NCI-H748 (cell line): ENCODE measurements around the gene PRRC2B.
A peak's percentile ranks its signal among the peaks of the same experiment; 100 is the strongest.
"Not testable (repeated sequence)": the region's sequence is repeated elsewhere in the genome, so short reads cannot be mapped to it uniquely, and the experiment has no call there.

Experiments used
- DNase-seq: peaks from one replicate; lab custom pipeline; 2025; ENCODE audit not compliant: unreplicated experiment; lab: John Stamatoyannopoulos, UW

PRRC2B gene

DNA sequence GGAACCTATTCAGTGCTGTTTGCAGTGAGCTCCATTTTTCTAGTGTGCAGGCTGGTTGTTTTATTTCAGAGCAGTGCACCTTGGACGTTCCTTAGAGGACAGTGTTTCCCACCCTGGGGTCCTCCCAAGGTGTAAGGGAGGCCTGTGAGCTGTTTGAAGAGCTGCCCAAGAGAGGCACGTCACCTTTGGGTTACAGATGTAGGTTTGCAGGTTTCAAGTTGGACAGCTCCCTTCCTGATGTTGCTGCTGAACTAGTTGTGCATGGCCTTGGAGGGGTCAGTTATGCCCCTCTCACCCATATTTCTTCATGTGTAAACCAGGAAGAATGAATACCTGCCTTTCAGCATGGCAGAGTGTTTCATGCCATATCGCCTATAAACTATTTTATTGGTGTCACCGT, 74.1 kb downstream of the PRRC2B start:
- no peak for DNase-seq

GRCh38 chr9:131469356-131469755, 75.5 kb downstream of the PRRC2B start:
- no peak for DNase-seq

- no peak for DNase-seq
Measured at GRCh38 chr9:131469951-131470350, 76.1 kb downstream of the PRRC2B start.

DNA sequence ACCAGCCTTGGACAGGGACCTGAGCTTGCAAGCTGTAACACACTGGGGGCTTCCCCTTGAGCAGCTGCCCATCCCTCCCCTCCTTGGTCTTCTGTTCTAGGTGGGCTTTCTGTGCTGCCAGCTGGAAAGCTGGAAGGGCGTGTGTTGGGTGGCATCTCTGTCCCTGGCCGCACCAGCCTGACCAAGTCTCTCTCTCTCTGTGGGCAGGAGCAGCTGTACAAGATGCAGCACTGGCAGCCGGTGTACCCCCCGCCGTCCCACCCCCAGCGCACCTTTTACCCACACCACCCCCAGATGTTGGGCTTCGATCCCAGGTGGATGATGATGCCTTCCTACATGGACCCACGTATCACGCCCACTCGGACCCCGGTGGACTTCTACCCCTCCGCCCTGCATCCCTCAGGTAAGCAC, 76.7 kb downstream of the PRRC2B start:
- no peak for DNase-seq

- not testable (repeated sequence) for DNase-seq
Measured at GRCh38 chr9:131472085-131472484, 78.2 kb downstream of the PRRC2B start.

- DNase-seq = no peak
Measured at GRCh38 chr9:131473198-131473885, 79.5 kb downstream of the PRRC2B start.

- no peak for DNase-seq
Measured at GRCh38 chr9:131473891-131474290, 80.0 kb downstream of the PRRC2B start.

DNA sequence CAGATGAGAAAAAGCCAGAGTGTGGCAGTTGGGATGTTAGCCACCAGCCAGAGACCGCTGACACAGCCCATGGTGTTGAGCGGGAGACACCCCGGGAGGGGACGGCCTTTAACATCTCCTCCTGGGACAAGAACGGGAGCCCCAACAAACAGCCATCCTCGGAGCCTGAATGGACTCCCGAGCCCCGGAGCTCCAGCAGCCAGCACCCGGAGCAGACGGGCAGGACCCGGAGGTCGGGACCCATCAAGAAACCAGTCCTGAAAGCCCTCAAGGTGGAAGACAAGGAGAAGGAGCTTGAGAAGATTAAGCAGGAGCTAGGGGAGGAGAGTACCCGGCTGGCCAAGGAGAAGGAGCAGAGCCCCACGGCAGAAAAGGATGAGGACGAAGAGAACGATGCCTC, 80.8 kb downstream of the PRRC2B start:
- no peak for DNase-seq

DNA sequence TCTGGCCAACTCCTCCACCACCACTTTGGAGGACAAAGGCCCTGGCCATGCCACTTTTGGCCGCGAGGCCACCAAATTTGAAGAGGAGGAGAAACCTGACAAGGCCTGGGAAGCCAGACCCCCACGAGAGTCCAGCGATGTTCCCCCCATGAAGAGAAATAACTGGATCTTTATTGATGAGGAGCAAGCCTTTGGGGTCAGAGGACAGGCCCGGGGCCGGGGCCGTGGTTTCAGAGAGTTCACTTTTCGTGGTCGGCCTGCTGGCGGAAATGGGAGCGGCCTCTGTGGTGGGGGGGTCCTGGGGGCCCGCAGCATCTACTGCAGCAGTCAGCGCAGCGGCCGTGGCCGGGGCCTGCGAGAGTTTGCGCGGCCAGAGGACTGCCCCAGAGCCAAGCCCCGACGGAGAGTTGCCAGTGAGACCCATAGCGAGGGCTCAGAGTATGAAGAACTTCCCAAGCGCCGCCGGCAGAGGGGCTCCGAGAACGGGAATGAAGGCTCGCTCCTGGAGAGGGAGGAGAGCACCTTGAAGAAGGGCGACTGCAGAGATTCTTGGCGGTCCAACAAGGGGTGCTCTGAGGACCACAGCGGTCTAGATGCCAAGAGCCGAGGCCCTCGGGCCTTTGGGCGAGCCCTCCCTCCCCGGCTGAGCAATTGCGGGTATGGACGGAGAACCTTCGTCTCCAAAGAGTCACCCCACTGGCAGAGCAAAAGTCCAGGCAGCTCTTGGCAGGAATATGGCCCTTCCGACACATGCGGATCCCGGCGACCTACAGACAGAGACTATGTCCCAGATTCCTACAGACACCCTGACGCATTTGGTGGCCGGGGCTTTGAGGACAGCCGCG, 81.4 kb downstream of the PRRC2B start:
- DNase-seq = no peak

DNA sequence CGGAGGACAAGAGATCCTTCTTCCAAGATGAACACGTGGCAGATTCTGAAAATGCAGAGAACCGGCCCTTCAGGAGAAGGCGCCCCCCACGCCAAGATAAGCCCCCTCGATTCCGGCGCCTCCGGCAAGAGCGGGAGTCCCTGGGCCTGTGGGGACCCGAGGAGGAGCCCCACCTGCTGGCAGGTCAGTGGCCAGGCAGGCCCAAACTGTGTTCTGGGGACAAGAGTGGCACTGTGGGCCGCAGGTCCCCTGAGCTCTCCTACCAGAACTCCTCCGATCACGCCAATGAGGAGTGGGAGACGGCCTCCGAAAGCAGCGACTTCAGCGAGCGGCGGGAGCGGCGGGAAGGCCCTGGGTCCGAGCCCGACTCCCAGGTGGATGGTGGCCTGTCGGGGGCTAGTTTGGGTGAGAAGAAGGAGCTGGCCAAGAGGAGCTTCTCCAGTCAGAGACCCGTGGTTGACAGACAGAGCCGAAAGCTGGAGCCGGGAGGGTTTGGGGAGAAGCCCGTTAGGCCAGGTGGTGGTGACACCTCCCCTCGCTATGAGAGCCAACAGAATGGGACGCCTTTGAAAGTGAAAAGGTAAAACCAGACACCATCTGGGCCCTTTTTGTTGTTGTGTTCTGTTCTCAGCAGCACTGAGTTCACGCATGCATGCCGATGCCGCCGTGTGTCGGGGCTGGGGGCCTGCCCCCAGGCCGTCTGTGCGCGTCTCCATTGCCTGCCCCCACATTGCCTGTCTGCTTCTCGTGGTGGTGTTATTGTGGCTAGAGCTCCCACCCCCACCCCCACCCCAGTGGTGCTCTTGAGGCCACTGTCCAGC, 82.3 kb downstream of the PRRC2B start:
- DNase-seq = no peak

- no peak for DNase-seq
Measured at GRCh38 chr9:131476777-131477345, 83.0 kb downstream of the PRRC2B start.

DNA sequence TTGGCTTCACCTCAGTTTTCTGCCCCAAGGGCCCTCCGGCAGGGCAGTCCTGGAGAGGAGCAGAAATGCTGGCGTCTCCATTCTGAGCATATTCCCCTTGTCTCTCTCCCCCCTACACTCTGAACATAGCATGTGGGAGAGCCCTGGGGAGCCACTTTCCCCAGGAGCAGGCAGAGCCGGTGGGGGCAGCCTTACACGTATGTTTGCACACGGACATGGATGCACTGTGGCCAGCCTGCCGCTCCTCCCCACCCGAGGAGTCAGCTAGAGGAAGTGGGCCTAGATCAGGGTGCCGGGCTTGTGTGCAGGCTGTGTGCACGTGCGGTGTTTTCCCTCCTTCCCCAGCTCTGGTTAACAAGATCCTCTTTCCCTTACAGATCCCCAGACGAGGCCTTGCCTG, 83.5 kb downstream of the PRRC2B start:
- DNase-seq = no peak

- DNase-seq = no peak
Measured at GRCh38 chr9:131477816-131478419, 84.0 kb downstream of the PRRC2B start.

DNA sequence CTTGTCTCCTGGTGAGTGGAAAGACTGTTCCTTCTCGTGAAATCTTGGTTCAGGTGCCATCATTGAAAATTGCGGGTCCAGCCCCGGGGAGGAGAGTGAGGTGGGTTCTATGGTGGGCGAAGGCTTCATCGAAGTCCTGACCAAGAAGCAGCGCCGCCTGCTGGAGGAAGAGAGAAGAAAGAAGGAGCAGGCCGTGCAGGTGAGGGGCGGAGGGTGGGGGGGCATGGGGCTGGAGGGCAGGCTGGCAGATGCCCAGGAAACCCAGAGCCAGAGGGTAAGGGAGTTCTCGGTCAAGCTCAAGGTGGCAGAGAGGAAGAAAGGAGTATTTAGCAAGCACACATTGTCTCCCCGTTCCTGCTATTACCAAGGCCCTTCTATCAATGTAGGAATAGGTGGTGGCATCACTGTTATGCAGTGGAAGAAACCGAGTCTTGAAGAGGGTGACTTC, 84.6 kb downstream of the PRRC2B start:
- DNase-seq = peak; percentile 47

GRCh38 chr9:131478911-131479310, 85.0 kb downstream of the PRRC2B start:
- DNase-seq = no peak

GRCh38 chr9:131480258-131480657, 86.4 kb downstream of the PRRC2B start:
- no peak for DNase-seq

DNA sequence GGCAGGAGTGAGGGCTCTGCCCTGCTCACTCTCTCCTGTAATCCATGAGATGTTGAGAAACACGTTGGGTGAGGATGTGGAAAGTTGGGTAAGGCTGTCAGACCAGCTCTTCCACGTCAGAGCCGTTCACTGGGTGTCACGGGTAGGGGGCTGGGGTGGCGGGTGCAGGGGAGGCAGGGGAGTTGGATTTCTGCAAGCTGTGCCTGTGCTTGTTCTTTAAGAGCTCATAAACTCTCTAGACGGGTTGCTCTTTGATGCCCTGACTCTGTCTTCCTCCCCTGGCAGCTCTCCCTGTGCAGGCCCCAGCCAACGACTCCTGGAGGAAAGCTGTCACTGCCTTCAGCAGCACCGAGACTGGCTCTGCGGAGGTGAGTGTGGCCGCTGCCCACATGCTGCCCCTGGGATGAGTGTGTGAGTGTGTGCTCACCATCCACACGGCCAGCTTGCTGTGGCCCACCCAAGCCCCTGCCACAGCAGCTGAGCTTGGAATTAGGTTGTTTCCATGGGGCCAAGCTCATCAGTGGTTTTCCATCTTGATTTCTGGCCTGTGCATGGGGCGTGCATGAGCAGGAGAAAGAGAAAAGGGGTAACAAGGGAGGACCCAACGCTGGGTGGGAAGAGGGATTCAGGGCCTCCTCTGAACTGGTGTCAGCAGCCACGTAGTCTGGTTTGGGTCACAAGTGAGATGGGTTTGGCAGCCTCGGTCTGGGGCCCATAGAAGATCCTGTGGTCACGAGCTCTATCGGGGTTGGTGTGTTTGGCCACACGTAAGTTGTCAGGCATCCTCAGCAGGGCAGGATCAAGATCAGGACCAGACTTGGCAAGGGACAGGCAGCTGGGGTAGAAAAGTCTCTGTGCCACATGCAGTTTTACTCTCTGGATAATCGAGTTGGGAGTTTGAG, 87.8 kb downstream of the PRRC2B start:
- no peak for DNase-seq

- DNase-seq = no peak
Measured at GRCh38 chr9:131482343-131483006, 88.6 kb downstream of the PRRC2B start.
